Hepatocyte (in vitro differentiated cells): Measurements from ENCODE around the gene UGT1A5. TPM values are rescaled to one million over a fixed set of nuclear protein-coding genes. Genes with fewer than 3 reads are reported as not detected.
"Not testable (repeated sequence)": the region's sequence is repeated elsewhere in the genome, so short reads cannot be mapped to it uniquely, and the experiment has no call there.

ENCODE experiments used
- DNase-seq: peaks from one replicate; pipeline ENCODE4 v3.0.0-alpha.2; 2016; ENCODE audit warnings: low spot score
- H2AFZ ChIP-seq: fragments of 200-600 bp; sonication (generic); 2 replicates; pipeline ENCODE4 v1.6.0; 2016; ENCODE audit warnings: antibody characterized with exemption, mild to moderate bottlenecking
- H3K27ac ChIP-seq: fragments of 200-600 bp; sonication (generic); 2 replicates; pipeline ENCODE4 v1.5.1; 2016; ENCODE audit warnings: mild to moderate bottlenecking
- H3K27me3 ChIP-seq: fragments of 200-600 bp; sonication (generic); 2 replicates; pipeline ENCODE4 v1.6.1; 2016
- H3K36me3 ChIP-seq: fragments of 200-600 bp; sonication (generic); replicated peaks from 2 replicates; pipeline ENCODE4 v1.5.1; 2016; ENCODE audit warnings: low read depth; ENCODE audit not compliant: insufficient read depth
- H3K4me1 ChIP-seq: fragments of 200-600 bp; sonication (generic); 2 replicates; pipeline ENCODE4 v1.5.1; 2016; ENCODE audit warnings: mild to moderate bottlenecking, moderate library complexity; ENCODE audit not compliant: insufficient read depth
- H3K4me2 ChIP-seq: fragments of 200-600 bp; sonication (generic); 2 replicates; pipeline ENCODE4 v1.6.0; 2016
- H3K4me3 ChIP-seq: fragments of 200-600 bp; sonication (generic); 2 replicates; pipeline ENCODE4 v1.5.1; 2016; ENCODE audit warnings: mild to moderate bottlenecking
- H3K79me2 ChIP-seq: fragments of 200-600 bp; sonication (generic); 2 replicates; pipeline ENCODE4 v1.6.0; 2017; ENCODE audit warnings: mild to moderate bottlenecking
- H3K9me2 ChIP-seq: fragments of 200-600 bp; sonication (generic); replicated peaks from 2 replicates; pipeline ENCODE4 v1.6.0; 2017; ENCODE audit warnings: mild to moderate bottlenecking; ENCODE audit not compliant: insufficient read depth
- H3K9me3 ChIP-seq: fragments of 200-600 bp; sonication (generic); 2 replicates; pipeline ENCODE4 v1.5.1; 2016; ENCODE audit warnings: low read depth, mild to moderate bottlenecking
- H4K20me1 ChIP-seq: fragments of 200-600 bp; sonication (generic); 2 replicates; pipeline ENCODE4 v1.6.0; 2016; ENCODE audit warnings: mild to moderate bottlenecking; ENCODE audit not compliant: insufficient read depth, poor library complexity, severe bottlenecking
- EZH2 ChIP-seq: fragments of 200-600 bp; sonication (generic); IDR thresholded peaks from 2 replicates; pipeline ENCODE4 v1.6.1; 2016; ENCODE audit warnings: antibody characterized with exemption, mild to moderate bottlenecking, borderline replicate concordance
- EZH2phosphoT487 ChIP-seq: fragments of 200-600 bp; sonication (generic); IDR thresholded peaks from one replicate; pipeline ENCODE4 v1.6.1; 2018; ENCODE audit warnings: antibody characterized with exemption, mild to moderate bottlenecking, low read depth, moderate library complexity; ENCODE audit not compliant: unreplicated experiment, severe bottlenecking
- WGBS: methylation state at CpG from one replicate; pipeline ENCODE4 v1.1.6; 2016; ENCODE audit warnings: low lambda C conversion rate; ENCODE audit errors: missing lambda C conversion rate; 5-methylcytosine and 5-hydroxymethylcytosine counted together
- polyA plus RNA-seq: library from polyadenylated mRNA; unstranded; fragments of >200 nt; fragmentation: Nextera tagmentation; extraction: Ambion mirVana; gene quantifications from 2 replicates; pipeline ENCODE4 v1.2.1, GENCODE V29; 2016
- total RNA-seq: library from RNA; depleted of rRNA; stranded (reverse); fragments of >200 nt; gene quantifications from 2 replicates; pipeline ENCODE4 v1.2.3, GENCODE V29; 2014
- TF ChIP-seq, protein P1 (sequence below): fragments of 200-600 bp; sonication (generic); IDR thresholded peaks from 2 replicates; pipeline ENCODE4 v1.5.1; 2016; ENCODE audit warnings: antibody characterized with exemption, mild to moderate bottlenecking; ENCODE audit not compliant: poor library complexity

Gene UGT1A5
- total and polyA plus RNA-seq, 2 experiments from 2014 or later = not detected

DNA sequence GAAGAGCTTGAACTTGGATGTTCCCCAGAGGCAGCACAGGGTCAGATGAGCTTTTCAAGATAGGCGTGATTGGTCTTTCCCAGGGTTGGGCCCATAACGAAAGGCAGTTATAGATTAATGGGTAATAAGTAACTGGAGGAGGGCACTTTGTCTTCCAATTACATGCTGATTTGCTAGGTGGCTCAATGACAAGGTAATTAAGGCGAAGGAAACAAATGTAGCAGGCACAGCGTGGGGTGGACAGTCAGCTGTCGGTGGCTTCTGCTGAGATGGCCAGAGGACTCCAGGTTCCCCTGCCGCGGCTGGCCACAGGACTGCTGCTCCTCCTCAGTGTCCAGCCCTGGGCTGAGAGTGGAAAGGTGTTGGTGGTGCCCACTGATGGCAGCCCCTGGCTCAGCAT lies 5.8 kb downstream of the UGT1A5 start, which contains the start of gene UGT1A4:
Gene UGT1A4, plus strand, starts transcription at position 185 of the 400 bp plus-strand sequence. Its CDS starts 85 bp downstream, at position 270.
- WGBS = 87% methylated on average over 7 of the region's 7 CpGs
- no peaks in the 10 kb centered on the region for H3K79me2 ChIP-seq
- no peaks in the 10 kb centered on the region for H3K36me3 ChIP-seq
- H4K20me1 ChIP-seq = no peaks in the 10 kb centered on the region
- no peaks in the 10 kb centered on the region for H3K9me3 ChIP-seq
- no peak for DNase-seq
- no peaks in the 10 kb centered on the region for H3K27me3 ChIP-seq
- H3K4me3 ChIP-seq = no peak within 1 kb of the TSS
- H2AFZ ChIP-seq = no peak within 1 kb of the TSS
- no peaks in the 10 kb centered on the region for H3K9me2 ChIP-seq
- TF ChIP-seq, protein P1, sequence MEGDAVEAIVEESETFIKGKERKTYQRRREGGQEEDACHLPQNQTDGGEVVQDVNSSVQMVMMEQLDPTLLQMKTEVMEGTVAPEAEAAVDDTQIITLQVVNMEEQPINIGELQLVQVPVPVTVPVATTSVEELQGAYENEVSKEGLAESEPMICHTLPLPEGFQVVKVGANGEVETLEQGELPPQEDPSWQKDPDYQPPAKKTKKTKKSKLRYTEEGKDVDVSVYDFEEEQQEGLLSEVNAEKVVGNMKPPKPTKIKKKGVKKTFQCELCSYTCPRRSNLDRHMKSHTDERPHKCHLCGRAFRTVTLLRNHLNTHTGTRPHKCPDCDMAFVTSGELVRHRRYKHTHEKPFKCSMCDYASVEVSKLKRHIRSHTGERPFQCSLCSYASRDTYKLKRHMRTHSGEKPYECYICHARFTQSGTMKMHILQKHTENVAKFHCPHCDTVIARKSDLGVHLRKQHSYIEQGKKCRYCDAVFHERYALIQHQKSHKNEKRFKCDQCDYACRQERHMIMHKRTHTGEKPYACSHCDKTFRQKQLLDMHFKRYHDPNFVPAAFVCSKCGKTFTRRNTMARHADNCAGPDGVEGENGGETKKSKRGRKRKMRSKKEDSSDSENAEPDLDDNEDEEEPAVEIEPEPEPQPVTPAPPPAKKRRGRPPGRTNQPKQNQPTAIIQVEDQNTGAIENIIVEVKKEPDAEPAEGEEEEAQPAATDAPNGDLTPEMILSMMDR = no peak
- no peak for TF ChIP-seq EZH2phosphoT487
- TF ChIP-seq EZH2 = no peak
- no peak within 1 kb of the TSS for H3K4me2 ChIP-seq
- no peak within 1 kb of the TSS for H3K27ac ChIP-seq
- no peaks in the 10 kb centered on the region for H3K4me1 ChIP-seq

DNA sequence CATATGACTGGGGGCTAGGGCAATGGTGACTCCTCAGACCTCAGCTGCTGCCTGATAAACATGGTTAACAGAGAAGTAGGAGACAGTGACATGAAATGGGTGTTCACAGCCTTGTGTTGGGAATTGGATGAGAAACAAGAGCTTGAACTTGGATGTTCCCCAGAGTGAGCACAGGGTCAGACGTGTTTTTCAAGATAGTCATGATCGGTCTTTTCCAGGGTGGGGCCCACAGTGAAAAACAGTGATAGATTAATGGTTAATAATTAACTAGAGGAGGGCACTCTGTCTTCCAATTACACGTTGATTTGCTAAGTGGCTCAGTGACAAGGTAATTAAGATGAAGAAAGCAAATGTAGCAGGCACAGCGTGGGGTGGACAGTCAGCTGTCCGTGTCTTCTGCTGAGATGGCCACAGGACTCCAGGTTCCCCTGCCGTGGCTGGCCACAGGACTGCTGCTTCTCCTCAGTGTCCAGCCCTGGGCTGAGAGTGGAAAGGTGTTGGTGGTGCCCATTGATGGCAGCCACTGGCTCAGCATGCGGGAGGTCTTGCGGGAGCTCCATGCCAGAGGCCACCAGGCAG lies 16.1 kb downstream of the UGT1A5 start, which contains the start of gene UGT1A3:
Gene UGT1A3, plus strand, starts transcription at position 320 of the 579 bp plus-strand sequence. Its CDS starts 85 bp downstream, at position 405.
- TF ChIP-seq EZH2 = no peak
- no peak for TF ChIP-seq EZH2phosphoT487
- TF ChIP-seq, protein P1 = no peak
- H3K4me2 ChIP-seq = no peak within 1 kb of the TSS
- H3K9me3 ChIP-seq = no peaks in the 10 kb centered on the region
- H4K20me1 ChIP-seq = no peaks in the 10 kb centered on the region
- H3K79me2 ChIP-seq = no peaks in the 10 kb centered on the region
- no peak within 1 kb of the TSS for H3K4me3 ChIP-seq
- no peaks in the 10 kb centered on the region for H3K27me3 ChIP-seq
- no peak within 1 kb of the TSS for H2AFZ ChIP-seq
- WGBS = 81% methylated on average over 8 of the region's 8 CpGs
- no peak for DNase-seq
- H3K36me3 ChIP-seq = no peaks in the 10 kb centered on the region
- H3K4me1 ChIP-seq = no peaks in the 10 kb centered on the region
- no peak within 1 kb of the TSS for H3K27ac ChIP-seq
- H3K9me2 ChIP-seq = no peaks in the 10 kb centered on the region

DNA sequence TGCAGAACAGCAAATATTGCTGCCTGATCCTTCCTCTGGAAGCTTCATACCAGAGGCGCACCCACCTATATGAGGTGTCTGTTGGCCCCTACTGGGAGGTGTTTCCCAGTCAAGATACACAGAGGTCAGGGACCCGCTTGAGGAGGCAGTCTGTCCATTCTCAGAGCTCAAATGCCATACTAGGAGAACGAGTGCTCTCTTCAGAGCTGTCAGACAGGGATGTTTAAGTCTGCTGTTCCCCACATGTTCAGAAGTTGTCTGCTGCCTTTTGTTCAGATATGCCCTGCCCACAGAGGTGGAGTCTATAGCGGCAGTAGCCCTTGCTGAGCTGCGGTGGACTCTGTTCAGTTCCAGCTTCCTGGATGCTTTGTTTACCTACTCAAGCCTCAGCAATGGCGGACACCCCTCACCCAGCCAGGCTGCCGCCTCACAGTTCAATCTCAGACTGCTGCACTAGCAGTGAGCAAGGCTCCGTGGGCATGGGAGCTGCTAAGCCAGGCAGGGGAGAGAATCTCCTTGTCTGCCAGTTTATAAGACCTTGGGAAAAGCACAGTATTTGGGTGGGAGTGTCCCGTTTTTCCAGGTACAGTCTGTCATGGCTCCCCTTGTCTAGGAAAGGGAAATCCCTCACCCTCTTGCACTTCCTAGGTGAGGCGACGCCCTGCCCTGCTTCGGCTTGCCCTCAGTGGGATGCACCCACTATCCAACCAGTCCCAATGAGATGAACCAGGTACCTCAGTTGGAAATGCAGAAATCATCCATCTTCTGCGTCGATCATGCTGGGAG lies 24.4 kb downstream of the UGT1A5 start:
- not testable (repeated sequence) for H2AFZ ChIP-seq, H3K27ac ChIP-seq, H3K36me3 ChIP-seq, DNase-seq, H3K4me2 ChIP-seq, H4K20me1 ChIP-seq, H3K4me1 ChIP-seq, H3K4me3 ChIP-seq, H3K79me2 ChIP-seq, H3K9me2 ChIP-seq, H3K27me3 ChIP-seq, H3K9me3 ChIP-seq
- WGBS = 84% methylated on average over 14 of the region's 14 CpGs

DNA sequence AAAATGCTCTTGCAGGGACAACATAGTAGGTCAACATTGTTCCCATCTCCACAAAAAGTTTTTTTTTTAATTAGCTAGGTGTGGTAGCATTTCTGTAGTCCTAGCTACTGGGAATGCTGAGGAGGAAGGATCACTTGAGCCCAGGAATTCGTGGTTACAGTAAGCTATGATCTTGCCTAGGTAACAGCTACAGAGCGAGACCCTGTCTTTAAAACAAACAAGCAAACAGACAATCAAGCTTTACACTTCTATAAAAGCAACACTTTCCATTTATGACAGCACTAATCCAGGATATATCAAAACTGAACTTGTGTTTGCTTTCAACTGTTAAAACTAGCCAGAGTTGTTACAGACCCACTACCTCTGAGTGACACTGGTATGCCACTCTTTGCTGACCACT lies 28.2 kb downstream of the UGT1A5 start:
- no peaks in the 10 kb centered on the region for H3K79me2 ChIP-seq
- H3K9me2 ChIP-seq = no peaks in the 10 kb centered on the region
- DNase-seq = no peak
- H3K4me3 ChIP-seq = no peak overlapping the region
- no peaks in the 10 kb centered on the region for H3K36me3 ChIP-seq
- 63% methylated on average over 2 of the region's 2 CpGs for WGBS
- H3K4me1 ChIP-seq = peaks cover 5% of the 10 kb centered on the region
- no peak overlapping the region for H3K27ac ChIP-seq
- no peaks in the 10 kb centered on the region for H3K27me3 ChIP-seq
- H4K20me1 ChIP-seq = no peaks in the 10 kb centered on the region
- no peak for TF ChIP-seq EZH2phosphoT487
- TF ChIP-seq, protein P1 = no peak
- no peak for TF ChIP-seq EZH2
- H3K4me2 ChIP-seq = no peak overlapping the region
- no peaks in the 10 kb centered on the region for H3K9me3 ChIP-seq
- no peak overlapping the region for H2AFZ ChIP-seq
